HG03442 (cell line): ENCODE data around the gene CARS1.

Experiments used
- ATAC-seq: cut with Tn5 transposase; IDR thresholded peaks from one replicate; pipeline ENCODE4 v1.9.1; 2021; ENCODE audit warnings: mild to moderate bottlenecking, moderate library complexity; ENCODE audit not compliant: unreplicated experiment

Gene CARS1

DNA sequence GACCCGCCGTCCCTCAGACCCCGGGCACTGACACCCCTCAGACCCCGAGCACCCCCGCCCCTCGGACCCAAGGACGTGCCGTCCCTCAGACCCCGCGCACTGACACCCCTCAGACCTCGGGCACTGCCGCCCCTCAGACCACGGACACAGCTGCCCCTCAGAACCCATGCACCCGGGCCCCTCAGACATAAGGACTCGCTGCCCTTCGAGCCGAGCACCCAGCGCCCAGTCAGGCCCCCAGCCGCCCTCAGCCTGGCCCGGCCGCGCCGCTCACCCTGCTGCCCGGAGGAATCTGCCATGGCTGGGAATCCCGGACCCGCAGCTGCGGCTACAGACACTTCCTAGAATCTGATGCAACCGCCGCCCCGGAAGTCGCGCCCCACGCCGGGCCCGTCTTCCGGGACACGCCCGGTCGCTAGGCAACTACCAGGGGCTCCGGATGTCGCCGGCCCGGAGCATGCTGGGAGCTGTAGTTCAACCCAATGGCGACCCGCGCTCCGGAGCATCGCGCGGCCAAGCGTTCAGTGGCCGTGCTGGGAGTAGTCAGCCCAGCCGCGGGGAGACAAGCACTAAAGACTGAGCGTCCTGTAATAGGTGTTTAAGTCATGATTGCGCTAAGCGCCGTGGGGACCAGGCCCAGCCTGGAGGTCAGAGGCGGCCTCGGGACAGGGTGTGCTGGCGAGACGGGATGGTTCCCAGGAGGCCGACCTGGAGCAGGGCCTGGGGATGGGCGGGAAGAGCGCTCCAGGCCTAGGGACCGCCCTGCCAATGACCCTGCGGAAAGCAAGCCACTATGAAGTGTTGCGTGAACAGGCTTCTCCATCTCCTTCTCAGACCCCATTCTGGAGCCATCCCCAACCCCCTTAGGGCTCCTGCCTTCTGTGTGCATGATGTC is at the start of gene CARS1:
Gene CARS1 (minus strand): TSS at position 355 of the 895 bp plus-strand sequence. CDS start 56 bp downstream, at position 299.
- peak; percentile 94 for ATAC-seq

GRCh38 chr11:3105791-3106735 is 48.8 kb upstream of the CARS1 start:
- ATAC-seq: no peak

DNA sequence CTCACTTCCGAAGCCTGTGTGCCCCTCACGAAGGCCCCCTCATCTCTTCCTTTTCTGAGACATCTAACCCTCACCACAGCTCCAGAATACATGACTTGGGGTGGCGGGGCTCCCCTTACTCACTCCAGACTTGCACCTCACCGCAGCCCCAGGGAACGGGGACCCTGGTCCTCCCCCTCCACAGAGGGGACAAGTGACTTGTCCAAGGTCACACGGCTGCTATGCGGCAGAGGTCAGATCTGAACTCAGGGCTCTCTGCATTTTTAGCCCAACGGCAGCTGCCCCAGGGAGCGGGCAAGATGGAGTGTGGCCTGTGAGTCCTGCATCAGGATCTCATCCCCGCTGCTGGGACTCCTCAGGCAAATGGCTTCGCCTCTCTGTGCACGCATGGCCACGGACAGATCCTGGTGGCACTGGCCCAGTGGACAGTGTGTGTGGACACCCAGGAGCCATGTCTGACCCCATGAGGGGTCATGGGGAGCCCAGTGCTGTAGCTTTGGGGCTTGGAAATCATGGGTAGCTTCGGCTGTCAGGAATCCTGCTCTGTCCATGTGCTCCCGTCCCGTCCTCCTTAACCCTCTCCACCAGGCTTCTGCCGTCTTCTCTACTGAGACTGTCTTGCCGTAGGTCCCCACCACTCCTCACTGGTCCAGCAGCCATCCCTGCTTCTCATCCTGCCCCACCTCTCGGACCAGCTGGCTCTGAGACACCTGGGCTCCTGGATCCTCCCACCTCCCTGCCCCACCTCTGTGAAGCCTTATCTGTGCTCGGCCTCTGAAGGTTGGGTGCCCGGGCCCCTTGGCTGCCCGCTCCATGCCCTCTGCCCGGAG is 48.0 kb upstream of the CARS1 start:
- ATAC-seq: no peak

GRCh38 chr11:3104051-3104714 is 47.0 kb upstream of the CARS1 start:
- ATAC-seq: no peak

DNA sequence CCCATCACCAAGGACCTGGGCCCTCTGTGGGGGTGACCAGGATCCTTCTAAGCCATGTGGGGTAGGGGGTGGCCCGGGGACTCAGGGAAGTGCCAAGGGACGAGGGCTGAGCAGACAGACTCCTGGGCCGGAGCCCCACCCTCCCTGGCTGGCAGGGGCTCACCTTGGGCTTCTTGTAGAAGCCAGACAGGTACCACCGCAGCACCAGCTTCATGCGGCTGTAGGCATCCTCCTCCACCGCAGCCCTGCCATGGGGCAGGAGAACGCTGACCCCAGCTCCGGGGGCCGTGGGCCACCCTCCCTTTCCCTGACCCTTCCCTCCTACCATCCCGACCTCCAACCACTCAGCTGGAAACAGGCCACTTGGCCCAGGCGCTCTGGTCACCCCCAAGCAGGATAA is 45.9 kb upstream of the CARS1 start:
- no peak for ATAC-seq

GRCh38 chr11:3102641-3102921 is 45.4 kb upstream of the CARS1 start:
- no peak for ATAC-seq

- no peak for ATAC-seq
Measured at GRCh38 chr11:3101921-3102640, 44.9 kb upstream of the CARS1 start.

DNA sequence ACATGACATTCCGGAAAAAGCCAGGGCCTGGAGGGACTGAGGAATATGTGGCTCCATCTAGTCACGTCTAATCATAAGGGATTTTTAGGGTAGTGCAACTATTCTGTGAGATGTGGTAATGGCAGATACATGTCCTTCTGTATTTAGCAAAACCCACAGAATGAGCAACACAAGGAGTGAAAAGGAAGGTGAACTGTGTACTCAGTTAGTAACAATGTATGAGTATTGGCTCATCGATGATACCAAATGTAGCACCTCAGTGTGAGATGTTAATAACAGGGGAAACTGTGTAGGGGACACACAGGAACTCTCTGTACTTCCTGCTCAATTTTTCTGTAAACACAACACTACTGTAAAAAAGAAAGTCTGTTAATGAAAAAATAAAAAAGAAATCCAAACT is 42.0 kb upstream of the CARS1 start:
- no peak for ATAC-seq

GRCh38 chr11:3096909-3097530 is 39.8 kb upstream of the CARS1 start:
- ATAC-seq: no peak

GRCh38 chr11:3095712-3096361 is 38.6 kb upstream of the CARS1 start:
- no peak for ATAC-seq

GRCh38 chr11:3094223-3094824 is 37.1 kb upstream of the CARS1 start:
- no peak for ATAC-seq

DNA sequence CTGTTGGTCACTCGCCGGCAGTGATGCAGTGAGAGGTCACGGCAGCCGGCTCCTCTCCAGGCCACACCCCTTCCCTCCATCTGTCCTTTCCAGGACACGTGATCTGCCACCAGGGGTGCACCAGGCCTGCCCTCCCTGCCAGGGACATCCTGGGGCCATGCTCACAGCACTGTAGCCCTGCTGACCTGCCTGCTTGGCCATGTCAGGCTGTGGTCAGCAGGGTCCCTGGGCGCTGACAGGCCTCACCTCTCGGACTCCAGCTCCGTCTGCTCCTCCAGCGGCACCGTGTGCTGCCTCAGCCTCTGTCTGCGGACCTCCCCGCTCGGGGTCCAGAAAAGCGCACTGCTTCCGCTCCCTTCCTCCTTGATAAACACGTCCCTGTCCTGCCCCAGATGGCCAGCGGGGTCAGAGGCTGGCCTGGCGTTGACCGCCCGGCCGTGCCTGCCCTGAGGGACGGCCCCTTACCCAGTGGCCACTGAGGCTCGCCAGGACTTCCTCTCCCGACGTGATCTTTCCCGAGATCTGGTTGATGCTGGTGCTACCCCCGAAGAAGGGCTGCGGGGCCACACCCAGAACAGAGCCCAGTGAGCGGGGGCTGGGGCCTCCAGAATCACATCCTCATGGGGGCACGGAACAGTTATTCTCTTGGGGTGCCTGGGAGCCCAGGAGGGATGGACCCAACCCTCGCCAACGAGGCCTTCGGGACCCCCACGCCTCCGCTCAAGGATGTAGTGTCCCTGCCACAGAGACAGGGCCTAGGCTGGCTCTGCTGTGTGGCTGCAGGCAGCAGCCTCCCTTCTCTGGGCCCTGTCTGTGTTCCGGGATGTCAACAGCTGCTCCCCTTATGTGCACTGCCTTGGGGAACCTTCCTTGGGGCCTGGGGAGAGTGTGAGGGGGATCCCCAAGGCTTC is 36.3 kb upstream of the CARS1 start:
- ATAC-seq: no peak

- no peak for ATAC-seq
Measured at GRCh38 chr11:3092603-3093141, 35.4 kb upstream of the CARS1 start.

GRCh38 chr11:3091846-3092602 is 34.8 kb upstream of the CARS1 start:
- ATAC-seq: peak; percentile 58

DNA sequence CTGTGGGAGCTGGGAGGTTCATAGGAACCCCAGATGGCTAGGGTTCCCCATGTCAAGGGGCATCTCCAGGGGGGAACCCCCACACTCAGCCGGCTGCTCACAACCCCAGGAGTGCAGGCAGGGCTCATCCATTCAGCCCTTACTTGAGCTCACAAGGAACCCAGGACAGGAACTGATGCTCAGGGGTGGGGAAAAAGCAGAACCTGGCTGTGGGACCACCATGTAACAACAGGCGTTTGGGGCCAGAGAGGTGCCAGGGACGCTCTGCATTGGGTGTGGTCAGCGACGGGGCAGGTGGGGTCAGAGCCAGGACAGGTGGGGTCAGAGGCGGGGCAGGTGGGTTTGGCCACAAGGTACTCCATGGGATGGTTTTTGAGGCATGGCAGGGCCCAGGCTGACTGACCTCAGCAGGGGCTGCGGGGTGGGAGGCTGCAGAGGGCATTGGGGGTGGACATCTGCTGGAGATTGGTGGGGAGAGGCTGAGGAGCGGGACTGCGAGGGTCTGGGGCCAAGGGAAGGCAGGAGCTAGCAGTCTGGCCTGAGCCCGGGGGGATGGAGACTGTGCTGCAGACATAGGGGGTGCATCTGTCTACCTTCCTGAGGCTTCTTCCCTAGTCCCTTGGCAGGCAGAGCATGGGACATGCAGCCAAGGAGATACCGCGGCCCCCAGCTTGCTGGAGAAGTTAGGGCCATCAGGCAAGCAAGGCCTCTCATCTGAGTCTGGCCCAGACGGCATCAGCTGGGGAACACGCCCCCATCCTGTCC is 34.0 kb upstream of the CARS1 start:
- ATAC-seq: no peak
